ENCODE results near the gene TUB. TPM values are rescaled to one million over a fixed set of nuclear protein-coding genes. Genes with fewer than 3 reads are reported as not detected.
A peak's percentile ranks its signal among the peaks of the same experiment; 100 is the strongest.

The TUB gene
- total RNA-seq, 4 donors from 2014 or later = 16.3 to 25.8 (median 22.7) TPM

DNA sequence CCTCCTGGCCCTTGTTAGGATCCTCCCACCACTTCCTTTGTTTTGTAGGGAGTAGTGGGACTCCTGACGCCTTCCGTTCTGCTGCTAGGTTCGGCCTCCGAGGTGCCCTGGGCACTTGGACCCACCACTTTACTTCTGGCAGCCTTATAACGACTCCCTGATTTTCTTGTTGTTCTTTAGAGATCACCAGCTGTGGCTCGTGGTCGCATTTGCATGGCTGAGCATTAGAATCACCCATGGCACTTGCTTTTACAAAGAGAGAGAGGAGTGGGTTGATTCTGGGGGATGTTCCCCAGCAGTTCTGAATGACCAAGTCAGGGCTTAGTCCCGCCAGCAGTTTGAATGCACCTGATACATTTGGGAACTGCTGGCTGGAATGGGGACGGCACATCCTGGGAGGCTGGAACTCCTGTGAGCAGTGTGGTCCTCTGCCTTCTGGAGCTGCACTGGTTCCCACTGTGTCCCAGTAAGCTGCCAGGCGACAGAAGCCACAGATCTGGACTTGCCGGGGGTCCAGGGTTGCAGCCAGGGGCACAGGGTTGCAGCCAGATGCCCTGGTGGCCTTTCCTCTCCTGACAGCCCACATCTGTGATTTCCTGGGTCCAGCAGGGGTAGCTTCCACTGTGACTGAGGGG is 4.1 kb downstream of the TUB start:
- TF ChIP-seq POLR2A (IDR thresholded peaks at IDR 0.05) = no peak
- H3K4me3 ChIP-seq (replicated peaks in 1 of 3) = no peak overlapping the region
- peaks cover 9 to 38% of the 10 kb centered on the region in 2 donors for H3K4me1 ChIP-seq
- no peaks in the 10 kb centered on the region for H3K9me3 ChIP-seq
- DNase-seq = no peak
- intact Hi-C loops (cut with DNase I) = no loop called here
- H3K27ac ChIP-seq = no peak overlapping the region
- no peaks in the 10 kb centered on the region for H3K36me3 ChIP-seq
- 72 to 82% methylated on average over 9 of the region's 11 CpGs for WGBS, 2 donors
- H3K27me3 ChIP-seq = no peaks in the 10 kb centered on the region

DNA sequence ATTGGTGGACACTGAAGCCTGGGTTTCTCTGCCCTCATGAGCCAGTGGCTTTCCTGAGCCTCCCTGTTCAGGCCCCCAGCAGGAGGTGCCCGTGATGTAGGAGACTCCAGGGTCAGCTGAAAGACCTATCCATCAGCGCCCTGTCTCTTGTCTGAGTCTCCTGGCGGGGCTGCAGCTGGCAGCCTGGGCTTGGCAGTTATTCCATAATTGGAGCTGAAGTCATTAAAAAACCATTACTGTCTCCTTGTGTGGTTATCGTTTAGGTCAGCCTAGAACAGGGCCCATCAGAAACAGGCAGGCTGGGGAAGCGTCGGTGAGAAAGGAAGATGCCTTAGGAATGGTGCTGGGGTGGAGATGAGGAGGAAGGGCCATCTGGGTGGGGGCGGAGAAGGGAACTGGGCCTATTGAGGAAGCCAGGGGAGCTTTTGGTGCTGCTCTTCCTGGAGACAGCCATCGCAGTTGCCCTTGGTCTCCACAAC is 5.0 kb downstream of the TUB start:
- H3K4me3 ChIP-seq (replicated peaks in 1 of 3) = no peak overlapping the region
- intact Hi-C loops (cut with DNase I) = no loop called here
- peaks cover 9 to 38% of the 10 kb centered on the region in 2 donors for H3K4me1 ChIP-seq
- DNase-seq = no peak
- no peaks in the 10 kb centered on the region for H3K9me3 ChIP-seq
- no peaks in the 10 kb centered on the region for H3K27me3 ChIP-seq
- 67 to 72% methylated on average over 8 of the region's 8 CpGs for WGBS, 2 donors
- H3K27ac ChIP-seq = no peak overlapping the region
- no peaks in the 10 kb centered on the region for H3K36me3 ChIP-seq
- TF ChIP-seq, protein P1, sequence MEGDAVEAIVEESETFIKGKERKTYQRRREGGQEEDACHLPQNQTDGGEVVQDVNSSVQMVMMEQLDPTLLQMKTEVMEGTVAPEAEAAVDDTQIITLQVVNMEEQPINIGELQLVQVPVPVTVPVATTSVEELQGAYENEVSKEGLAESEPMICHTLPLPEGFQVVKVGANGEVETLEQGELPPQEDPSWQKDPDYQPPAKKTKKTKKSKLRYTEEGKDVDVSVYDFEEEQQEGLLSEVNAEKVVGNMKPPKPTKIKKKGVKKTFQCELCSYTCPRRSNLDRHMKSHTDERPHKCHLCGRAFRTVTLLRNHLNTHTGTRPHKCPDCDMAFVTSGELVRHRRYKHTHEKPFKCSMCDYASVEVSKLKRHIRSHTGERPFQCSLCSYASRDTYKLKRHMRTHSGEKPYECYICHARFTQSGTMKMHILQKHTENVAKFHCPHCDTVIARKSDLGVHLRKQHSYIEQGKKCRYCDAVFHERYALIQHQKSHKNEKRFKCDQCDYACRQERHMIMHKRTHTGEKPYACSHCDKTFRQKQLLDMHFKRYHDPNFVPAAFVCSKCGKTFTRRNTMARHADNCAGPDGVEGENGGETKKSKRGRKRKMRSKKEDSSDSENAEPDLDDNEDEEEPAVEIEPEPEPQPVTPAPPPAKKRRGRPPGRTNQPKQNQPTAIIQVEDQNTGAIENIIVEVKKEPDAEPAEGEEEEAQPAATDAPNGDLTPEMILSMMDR (IDR thresholded peaks at IDR 0.05) = no peak
- no peak for TF ChIP-seq POLR2A (IDR thresholded peaks at IDR 0.05)

DNA sequence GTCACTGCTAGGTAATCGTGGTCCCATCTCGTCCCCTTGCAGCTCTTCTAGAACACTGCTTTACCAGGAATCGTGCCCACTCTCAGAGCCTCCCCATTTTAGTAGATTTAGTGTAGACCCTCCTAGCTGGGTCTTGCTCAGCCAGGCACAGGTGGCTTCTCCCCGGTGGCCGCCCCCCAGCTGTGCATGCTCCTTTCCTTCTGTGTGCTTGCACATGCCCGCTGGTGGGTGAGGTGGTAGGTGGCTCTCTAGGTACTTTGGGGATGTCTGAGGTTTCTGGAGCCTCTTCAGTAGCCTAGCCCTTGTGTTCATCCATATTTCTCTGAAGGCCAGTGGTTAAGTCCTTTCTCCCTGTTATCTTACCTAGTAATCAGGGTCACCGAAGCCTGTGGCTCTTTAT is 5.6 kb downstream of the TUB start:
- 85 to 86% methylated on average over 7 of the region's 7 CpGs for WGBS, 2 donors
- no peak overlapping the region for H3K4me3 ChIP-seq (replicated peaks in 1 of 3)
- peaks cover 9 to 36% of the 10 kb centered on the region in 2 donors for H3K4me1 ChIP-seq
- TF ChIP-seq, protein P1 (IDR thresholded peaks at IDR 0.05) = no peak
- TF ChIP-seq POLR2A (IDR thresholded peaks at IDR 0.05) = no peak
- H3K27ac ChIP-seq = no peak overlapping the region
- no peaks in the 10 kb centered on the region for H3K27me3 ChIP-seq
- DNase-seq = no peak
- no peaks in the 10 kb centered on the region for H3K36me3 ChIP-seq
- intact Hi-C loops (cut with DNase I) = no loop called here
- H3K9me3 ChIP-seq = no peaks in the 10 kb centered on the region

DNA sequence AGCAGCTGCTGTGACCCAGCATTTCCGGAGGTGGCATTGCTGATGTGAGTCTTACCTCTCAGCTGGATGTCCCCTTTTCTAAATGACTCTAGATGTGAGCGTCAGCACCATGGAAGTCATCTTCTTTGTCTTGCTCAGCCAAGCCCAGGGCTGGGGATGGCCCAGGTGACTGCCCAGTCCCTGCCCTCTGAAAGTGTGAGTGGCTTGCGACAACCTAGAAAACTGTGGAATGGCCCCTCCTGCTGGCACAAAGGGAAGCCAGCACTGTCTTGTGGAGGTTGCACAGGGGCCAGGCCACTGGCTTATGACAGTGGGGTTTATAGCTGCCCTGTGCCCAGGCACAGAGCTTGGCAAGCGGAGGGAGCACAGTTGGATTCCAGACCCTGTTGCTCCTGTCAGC is 6.2 kb downstream of the TUB start:
- Histone ChIP-seq H3K27ac (no peak overlapping the region), H3K9me3 (no peaks in the 10 kb centered on the region), H3K27me3 (no peaks in the 10 kb centered on the region), H3K4me1 (peaks cover 3 to 30% of the 10 kb centered on the region in 2 donors), H3K4me3 (replicated peaks in 1 of 3) (no peak overlapping the region), H3K36me3 (no peaks in the 10 kb centered on the region)
- peak in 1 of 2 donors; percentile 19 for DNase-seq
- WGBS, 2 donors = 88 to 91% methylated on average over 4 of the region's 4 CpGs
- intact Hi-C loops (cut with DNase I) = no loop called here
- no peak for TF ChIP-seq POLR2A (IDR thresholded peaks at IDR 0.05)
- TF ChIP-seq, protein P1 (IDR thresholded peaks at IDR 0.05) = peak in 2 of 6 experiments; percentile 13 to 19

DNA sequence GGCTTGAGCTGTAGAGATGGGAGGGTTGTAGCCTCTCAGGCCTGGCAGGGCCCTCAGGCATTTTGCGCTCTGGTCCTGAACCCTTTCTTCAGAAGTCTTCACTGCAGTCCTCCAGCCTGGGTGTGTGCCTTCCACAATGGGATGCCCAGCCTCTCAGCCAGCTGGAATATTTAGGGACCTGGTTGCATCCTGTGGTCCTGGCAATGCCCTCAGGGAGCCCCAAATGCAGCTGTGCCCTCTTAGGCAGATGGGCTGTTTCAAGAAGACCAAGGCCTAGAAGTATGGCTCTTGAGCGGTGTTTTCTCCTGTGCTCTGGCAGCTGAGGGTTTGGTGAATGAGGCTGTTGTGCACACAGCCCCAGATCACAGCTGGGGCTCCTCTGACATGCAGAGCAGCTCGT is 6.7 kb downstream of the TUB start:
- Histone ChIP-seq H3K27me3 (no peaks in the 10 kb centered on the region), H3K27ac (no peak overlapping the region), H3K4me3 (replicated peaks in 1 of 3) (no peak overlapping the region), H3K9me3 (no peaks in the 10 kb centered on the region), H3K36me3 (no peaks in the 10 kb centered on the region), H3K4me1 (peaks cover 0 to 24% of the 10 kb centered on the region in 2 donors)
- intact Hi-C loops (cut with DNase I) = no loop called here
- TF ChIP-seq, protein P1 (IDR thresholded peaks at IDR 0.05) = no peak
- TF ChIP-seq POLR2A (IDR thresholded peaks at IDR 0.05) = no peak
- WGBS, 2 donors = 79 to 88% methylated on average over 3 of the region's 3 CpGs
- no peak for DNase-seq
